GM19324 (cell line): ENCODE data around the gene DTNA.
"Not testable (repeated sequence)": the region's sequence is repeated elsewhere in the genome, so short reads cannot be mapped to it uniquely, and the experiment has no call there.

Experiments used
- ATAC-seq: cut with Tn5 transposase; IDR thresholded peaks from one replicate; pipeline ENCODE4 v1.9.1; 2021; ENCODE audit warnings: mild to moderate bottlenecking, moderate library complexity; ENCODE audit not compliant: unreplicated experiment, low FRiP score

Gene DTNA

GRCh38 chr18:34884436-34884835 lies 174.3 kb downstream of the DTNA start:
- no peak for ATAC-seq

GRCh38 chr18:34886177-34886576 lies 176.1 kb downstream of the DTNA start:
- no peak for ATAC-seq

GRCh38 chr18:34887881-34888580 lies 177.9 kb downstream of the DTNA start:
- no peak for ATAC-seq

GRCh38 chr18:34890486-34891085 lies 180.5 kb downstream of the DTNA start:
- no peak for ATAC-seq

GRCh38 chr18:34892379-34892778 lies 182.3 kb downstream of the DTNA start:
- ATAC-seq = no peak

GRCh38 chr18:34893239-34893638 lies 183.1 kb downstream of the DTNA start:
- no peak for ATAC-seq

GRCh38 chr18:34901299-34901698 lies 191.2 kb downstream of the DTNA start:
- no peak for ATAC-seq

- no peak for ATAC-seq
These were observed 194.9 kb downstream of the DTNA start for GRCh38 chr18:34904994-34905393.

GRCh38 chr18:34906985-34907384 lies 196.9 kb downstream of the DTNA start:
- not testable (repeated sequence) for ATAC-seq

- ATAC-seq = no peak
These were observed 199.7 kb downstream of the DTNA start for GRCh38 chr18:34909637-34910364.

- ATAC-seq = no peak
These were observed 201.0 kb downstream of the DTNA start for GRCh38 chr18:34911081-34911480.

GRCh38 chr18:34911661-34912384 lies 201.7 kb downstream of the DTNA start:
- no peak for ATAC-seq

- no peak for ATAC-seq
These were observed 204.0 kb downstream of the DTNA start for GRCh38 chr18:34913837-34914661.

GRCh38 chr18:34915046-34915445 lies 204.9 kb downstream of the DTNA start:
- no peak for ATAC-seq

- ATAC-seq = not testable (repeated sequence)
These were observed 206.4 kb downstream of the DTNA start for GRCh38 chr18:34916539-34916938.

GRCh38 chr18:34918856-34919255 lies 208.8 kb downstream of the DTNA start:
- ATAC-seq = no peak

- no peak for ATAC-seq
These were observed 211.1 kb downstream of the DTNA start for GRCh38 chr18:34921226-34921625.

GRCh38 chr18:34921811-34922385 lies 211.8 kb downstream of the DTNA start:
- no peak for ATAC-seq

GRCh38 chr18:34922594-34922993 lies 212.5 kb downstream of the DTNA start:
- not testable (repeated sequence) for ATAC-seq

GRCh38 chr18:34923911-34924310 lies 213.8 kb downstream of the DTNA start:
- ATAC-seq = no peak
